ENCODE data around the gene IKZF1.

GRCh38 chr7:50418086-50418515 is 113.6 kb downstream of the IKZF1 start:
- TF ChIP-seq POLR2A (IDR thresholded peaks at IDR 0.05; ENCODE audit: low read length) (no peak), GATA1 (IDR thresholded peaks at IDR 0.05; ENCODE audit: low read depth, low read length) (no peak)

Measured in erythroblast (primary cell).